Brain microvascular endothelial cell (primary cell): Measurements from ENCODE around the gene ALKBH8.
A peak's percentile ranks its signal among the peaks of the same experiment; 100 is the strongest.

ENCODE experiments used
- DNase-seq: peaks from one replicate; pipeline ENCODE4 v3.0.0-alpha.2; 2020
- H3K27ac ChIP-seq: fragments of 250-450 bp; sonication (Bioruptor Pico); 2 replicates; pipeline ENCODE4 v1.5.1; 2020; ENCODE audit warnings: mild to moderate bottlenecking, moderate library complexity
- H3K27me3 ChIP-seq: fragments of 250-450 bp; sonication (Bioruptor Pico); replicated peaks from 2 replicates; pipeline ENCODE4 v1.5.1; 2020; ENCODE audit warnings: mild to moderate bottlenecking
- H3K36me3 ChIP-seq: fragments of 250-450 bp; sonication (Bioruptor Pico); replicated peaks from 2 replicates; pipeline ENCODE4 v1.5.1; 2020; ENCODE audit warnings: mild to moderate bottlenecking
- H3K4me3 ChIP-seq: 2 replicates; pipeline ENCODE4 v1.5.1; 2011; ENCODE audit warnings: low read depth, mild to moderate bottlenecking, control low read depth, low read length, moderate library complexity
- in situ Hi-C: cut with HindIII; loops from 2 replicates; pipeline ENCODE4 v1.10.0; 2017; ENCODE audit warnings: low sequenced_read_pairs, low pct_ligation_motif_present
- TF ChIP-seq, protein P1 (sequence below): IDR thresholded peaks from 2 replicates; pipeline ENCODE4 v1.5.1; 2011; ENCODE audit warnings: low read depth, mild to moderate bottlenecking, moderate library complexity, low read length, control low read depth, inconsistent platforms; ENCODE audit errors: missing control alignments

The ALKBH8 gene, protein sequence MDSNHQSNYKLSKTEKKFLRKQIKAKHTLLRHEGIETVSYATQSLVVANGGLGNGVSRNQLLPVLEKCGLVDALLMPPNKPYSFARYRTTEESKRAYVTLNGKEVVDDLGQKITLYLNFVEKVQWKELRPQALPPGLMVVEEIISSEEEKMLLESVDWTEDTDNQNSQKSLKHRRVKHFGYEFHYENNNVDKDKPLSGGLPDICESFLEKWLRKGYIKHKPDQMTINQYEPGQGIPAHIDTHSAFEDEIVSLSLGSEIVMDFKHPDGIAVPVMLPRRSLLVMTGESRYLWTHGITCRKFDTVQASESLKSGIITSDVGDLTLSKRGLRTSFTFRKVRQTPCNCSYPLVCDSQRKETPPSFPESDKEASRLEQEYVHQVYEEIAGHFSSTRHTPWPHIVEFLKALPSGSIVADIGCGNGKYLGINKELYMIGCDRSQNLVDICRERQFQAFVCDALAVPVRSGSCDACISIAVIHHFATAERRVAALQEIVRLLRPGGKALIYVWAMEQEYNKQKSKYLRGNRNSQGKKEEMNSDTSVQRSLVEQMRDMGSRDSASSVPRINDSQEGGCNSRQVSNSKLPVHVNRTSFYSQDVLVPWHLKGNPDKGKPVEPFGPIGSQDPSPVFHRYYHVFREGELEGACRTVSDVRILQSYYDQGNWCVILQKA

DNA sequence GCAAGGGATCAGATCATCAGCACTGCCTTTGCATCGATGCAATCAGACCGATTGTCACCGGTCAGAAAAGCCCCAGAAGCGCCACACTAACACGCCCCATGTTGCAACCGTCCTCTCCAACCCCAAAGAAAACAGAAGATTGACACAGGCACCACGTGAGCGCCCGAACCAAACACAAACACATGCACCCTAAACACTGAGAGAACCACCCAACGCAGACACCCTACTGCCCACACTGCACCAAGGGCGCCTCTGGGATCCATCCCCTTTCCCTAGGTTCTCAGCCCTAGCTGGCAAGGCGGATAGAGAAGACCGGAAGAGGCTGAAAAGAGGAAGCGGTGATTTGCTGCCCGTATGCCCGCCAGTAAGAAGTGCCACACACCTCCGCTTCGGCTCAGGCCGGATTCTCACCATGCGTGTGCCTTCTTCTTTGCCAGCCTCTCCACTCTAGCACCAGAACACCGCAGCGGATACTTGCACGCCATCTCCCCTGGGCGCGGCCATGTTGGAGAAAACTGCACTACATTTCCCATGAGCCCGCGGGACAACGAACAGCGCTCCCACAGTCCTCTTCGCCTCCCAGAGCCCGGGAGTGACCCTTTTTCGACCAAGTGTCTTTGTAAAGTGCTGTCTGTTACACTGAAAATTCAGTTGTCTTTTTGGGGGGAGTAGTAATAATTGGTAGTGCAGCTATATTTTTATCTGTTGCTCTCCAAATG lies at the start of gene ALKBH8:
Gene ALKBH8 (minus strand): TSS at position 517 of the 719 bp plus-strand sequence. CDS start 4,842 bp downstream, outside the sequence.
- no peaks in the 10 kb centered on the region for H3K36me3 ChIP-seq
- H3K27me3 ChIP-seq, result no peaks in the 10 kb centered on the region
- TF ChIP-seq, protein P1, sequence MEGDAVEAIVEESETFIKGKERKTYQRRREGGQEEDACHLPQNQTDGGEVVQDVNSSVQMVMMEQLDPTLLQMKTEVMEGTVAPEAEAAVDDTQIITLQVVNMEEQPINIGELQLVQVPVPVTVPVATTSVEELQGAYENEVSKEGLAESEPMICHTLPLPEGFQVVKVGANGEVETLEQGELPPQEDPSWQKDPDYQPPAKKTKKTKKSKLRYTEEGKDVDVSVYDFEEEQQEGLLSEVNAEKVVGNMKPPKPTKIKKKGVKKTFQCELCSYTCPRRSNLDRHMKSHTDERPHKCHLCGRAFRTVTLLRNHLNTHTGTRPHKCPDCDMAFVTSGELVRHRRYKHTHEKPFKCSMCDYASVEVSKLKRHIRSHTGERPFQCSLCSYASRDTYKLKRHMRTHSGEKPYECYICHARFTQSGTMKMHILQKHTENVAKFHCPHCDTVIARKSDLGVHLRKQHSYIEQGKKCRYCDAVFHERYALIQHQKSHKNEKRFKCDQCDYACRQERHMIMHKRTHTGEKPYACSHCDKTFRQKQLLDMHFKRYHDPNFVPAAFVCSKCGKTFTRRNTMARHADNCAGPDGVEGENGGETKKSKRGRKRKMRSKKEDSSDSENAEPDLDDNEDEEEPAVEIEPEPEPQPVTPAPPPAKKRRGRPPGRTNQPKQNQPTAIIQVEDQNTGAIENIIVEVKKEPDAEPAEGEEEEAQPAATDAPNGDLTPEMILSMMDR, result no peak
- peak within 1 kb of the TSS; percentile 99 for H3K4me3 ChIP-seq
- H3K27ac ChIP-seq, result peak within 1 kb of the TSS; percentile 83
- DNase-seq, result peak; percentile 74
- in situ Hi-C loops, result loop anchor here (25.0 kb wide), 1 partner anchor 122 kb away; no protein-coding TSS in a partner anchor

DNA sequence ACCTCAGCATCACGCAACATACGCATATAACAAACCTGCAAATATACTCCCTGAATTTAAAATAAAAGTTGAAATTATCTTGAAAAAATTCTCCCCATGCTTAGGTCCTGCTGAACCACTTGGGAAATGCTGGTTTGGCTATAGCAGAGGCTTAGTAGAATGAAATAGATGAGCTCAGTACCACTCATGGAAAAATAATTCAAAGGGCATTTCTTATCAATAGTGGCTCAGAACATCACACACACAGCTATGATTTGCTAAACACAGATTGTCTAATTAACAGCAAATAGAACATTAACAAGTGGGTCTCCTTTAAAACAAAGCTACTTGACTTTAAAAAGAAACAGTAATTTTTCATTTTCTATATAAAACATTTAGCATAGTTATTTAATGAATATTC lies 46.9 kb upstream of the ALKBH8 start:
- in situ Hi-C loops, result no loop called here
- Histone ChIP-seq H3K27me3 (peaks cover 9% of the 10 kb centered on the region), H3K4me3 (no peak overlapping the region), H3K36me3 (no peaks in the 10 kb centered on the region), H3K27ac (no peak overlapping the region)
- TF ChIP-seq, protein P1, result no peak
- no peak for DNase-seq

DNA sequence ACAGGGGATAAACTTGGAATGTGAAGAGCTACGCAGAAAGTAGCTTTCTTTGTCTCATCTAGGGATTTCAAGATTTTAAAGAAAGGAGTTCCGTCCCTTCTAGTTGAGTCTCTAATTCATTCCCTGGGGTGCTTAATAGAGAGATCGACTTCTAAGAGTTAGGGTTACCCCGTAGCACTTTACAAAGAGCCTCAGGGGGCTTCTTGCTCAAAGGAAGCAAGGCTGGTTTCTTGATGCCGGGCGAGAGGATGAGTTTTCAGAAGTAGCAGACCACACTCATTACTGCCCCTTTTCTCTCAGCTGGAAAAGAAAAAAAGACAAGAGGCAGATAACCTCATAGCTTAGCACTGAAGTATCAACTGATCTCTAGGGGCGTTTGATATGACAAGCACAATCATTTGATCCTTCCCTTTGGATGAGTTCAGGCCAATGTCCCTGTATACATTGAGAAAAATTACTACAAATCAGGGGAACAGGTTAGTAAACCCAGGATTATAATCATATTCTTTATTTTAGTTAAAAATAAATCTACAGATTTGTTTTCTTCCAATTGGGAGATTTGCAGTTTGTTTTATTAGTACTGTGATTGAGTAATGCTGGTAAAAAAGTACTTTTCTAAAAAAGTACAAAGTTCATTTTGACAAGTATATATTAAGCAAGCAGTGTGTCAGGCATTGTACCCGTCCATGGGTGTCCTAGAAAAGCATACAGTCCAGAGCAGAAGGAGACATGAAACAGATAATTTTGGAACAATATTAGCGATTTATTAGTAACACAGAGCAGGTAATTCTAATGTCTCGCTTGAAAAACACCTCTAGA lies 44.1 kb upstream of the ALKBH8 start:
- TF ChIP-seq, protein P1, result no peak
- Histone ChIP-seq H3K27ac (no peak overlapping the region), H3K36me3 (no peaks in the 10 kb centered on the region), H3K4me3 (no peak overlapping the region), H3K27me3 (peaks cover 9% of the 10 kb centered on the region)
- in situ Hi-C loops, result no loop called here
- DNase-seq, result no peak

DNA sequence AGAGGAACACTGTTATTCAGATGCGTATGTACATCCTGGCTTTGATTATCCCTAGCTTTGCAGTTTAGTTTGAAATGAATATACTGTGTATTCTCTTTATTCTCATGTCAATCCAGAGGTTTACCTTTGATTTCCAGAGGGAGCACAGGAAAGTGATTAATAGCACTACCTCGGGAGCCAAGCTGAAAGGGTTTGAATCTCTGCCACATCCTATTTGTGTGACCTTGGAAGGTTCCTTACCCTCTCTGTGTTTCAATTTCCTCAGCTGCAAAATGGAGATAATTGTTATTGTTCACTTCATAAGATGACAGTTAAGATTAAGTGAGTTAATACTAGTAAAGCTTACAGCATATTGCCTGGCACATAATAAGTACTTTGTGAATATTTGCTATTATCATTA lies 43.3 kb upstream of the ALKBH8 start:
- TF ChIP-seq, protein P1, result no peak

DNA sequence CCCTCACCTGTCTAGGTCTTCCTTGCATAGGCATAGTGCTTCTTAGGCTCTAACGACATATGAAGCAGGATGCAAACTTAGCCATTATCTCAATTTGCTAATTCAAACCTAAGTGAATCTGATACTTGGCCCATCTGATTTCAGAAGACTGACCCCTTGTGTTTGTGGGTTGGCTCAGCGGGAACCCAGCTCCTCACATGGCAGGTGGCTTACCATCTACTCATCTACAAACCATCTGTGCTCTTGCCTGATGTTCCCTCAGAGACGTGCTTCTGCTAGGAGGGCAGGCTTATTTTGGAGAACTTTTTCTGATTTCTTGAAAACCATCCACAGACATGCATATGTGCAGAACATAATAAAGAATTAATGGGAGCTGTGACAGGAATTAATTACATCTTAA lies 40.6 kb upstream of the ALKBH8 start:
- TF ChIP-seq, protein P1, result peak; percentile 30
- Histone ChIP-seq H3K36me3 (no peaks in the 10 kb centered on the region), H3K4me3 (no peak overlapping the region), H3K27ac (no peak overlapping the region), H3K27me3 (peaks cover 9% of the 10 kb centered on the region)
- in situ Hi-C loops, result no loop called here
- no peak for DNase-seq

More for the DNA sequence above, 43.3 kb upstream of the ALKBH8 start:
- in situ Hi-C loops, result no loop called here
- peaks cover 9% of the 10 kb centered on the region for H3K27me3 ChIP-seq
- DNase-seq, result no peak
- no peak overlapping the region for H3K4me3 ChIP-seq
- no peaks in the 10 kb centered on the region for H3K36me3 ChIP-seq
- H3K27ac ChIP-seq, result no peak overlapping the region
